ENCODE data around the gene FLRT1.

Gene FLRT1

GRCh38 chr11:64015510-64015909, 20.2 kb upstream of the FLRT1 start:
- DNase-seq (ENCODE audit: low read depth in 1 of 2, low spot score in 1 of 2): no peak
- Histone ChIP-seq H3K27me3 (ENCODE audit: insufficient read depth, poor library complexity, severe bottlenecking) (no peaks in the 10 kb centered on the region), H3K27ac (replicated peaks) (no peak overlapping the region), H3K4me3 (replicated peaks; ENCODE audit: insufficient read depth, low read length) (no peak overlapping the region)
- TF ChIP-seq SPI1 (IDR thresholded peaks at IDR 0.05; ENCODE audit: borderline replicate concordance, low read depth) (no peak), CTCF (IDR thresholded peaks at IDR 0.05; ENCODE audit: insufficient read depth, low read length) (no peak), REST (IDR thresholded peaks at IDR 0.05; ENCODE audit: insufficient replicate concordance, low read depth) (no peak), GABPA (IDR thresholded peaks at IDR 0.05; ENCODE audit: low read depth) (no peak), POLR2AphosphoS5 (IDR thresholded peaks at IDR 0.05; ENCODE audit: low read depth) (no peak)

DNA sequence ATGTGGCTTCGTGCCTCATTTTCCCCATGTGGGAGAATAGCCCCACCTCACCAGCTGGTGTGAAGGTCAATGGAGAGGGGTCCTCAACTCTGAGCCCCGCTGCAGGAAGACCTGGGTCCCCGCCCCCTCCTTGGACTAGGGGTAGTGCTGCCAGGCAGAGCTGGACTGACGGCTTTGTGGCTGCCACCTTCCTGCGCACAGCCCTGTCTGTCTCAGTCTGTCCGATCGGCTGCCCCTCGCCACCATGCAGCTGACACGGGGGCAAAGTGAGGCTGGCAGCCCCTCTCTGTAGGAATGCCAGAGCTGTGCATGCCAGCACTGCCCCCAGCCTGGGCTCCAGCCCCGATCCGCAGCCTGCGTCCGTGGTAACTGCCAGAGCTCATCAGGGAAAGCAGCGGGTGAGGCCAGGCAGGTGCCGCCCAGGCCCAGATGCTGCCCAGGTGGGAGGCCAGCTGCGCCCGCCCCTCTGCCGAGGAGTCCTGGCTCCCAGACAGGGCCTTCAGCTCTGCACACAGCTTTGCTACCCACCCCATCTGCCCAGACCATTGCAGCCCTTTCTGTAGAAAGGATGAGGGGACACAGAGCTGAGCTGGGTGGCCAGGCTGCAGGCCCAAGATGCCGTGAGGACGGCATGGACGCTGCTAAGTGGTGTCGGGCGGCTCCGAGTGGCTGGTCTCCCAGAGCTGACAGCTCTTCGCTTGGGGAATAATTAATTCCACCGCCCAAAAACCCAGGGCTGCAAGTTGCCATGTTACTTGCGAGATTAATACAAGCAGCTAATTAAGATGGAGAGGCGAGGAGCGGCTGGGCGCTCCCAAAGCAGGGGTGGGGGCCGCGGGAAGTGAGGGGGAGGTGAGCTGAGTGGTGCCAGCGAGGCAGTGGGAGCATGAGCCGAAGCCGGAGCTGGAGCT, 19.5 kb upstream of the FLRT1 start:
- Histone ChIP-seq H3K27me3 (ENCODE audit: insufficient read depth, poor library complexity, severe bottlenecking) (no peaks in the 10 kb centered on the region), H3K27ac (replicated peaks) (no peak overlapping the region), H3K4me3 (replicated peaks; ENCODE audit: insufficient read depth, low read length) (no peak overlapping the region)
- DNase-seq (ENCODE audit: low read depth in 1 of 2, low spot score in 1 of 2): no peak
- TF ChIP-seq REST (IDR thresholded peaks at IDR 0.05; ENCODE audit: insufficient replicate concordance, low read depth) (no peak), GABPA (IDR thresholded peaks at IDR 0.05; ENCODE audit: low read depth) (no peak), CTCF (IDR thresholded peaks at IDR 0.05; ENCODE audit: insufficient read depth, low read length) (no peak), POLR2AphosphoS5 (IDR thresholded peaks at IDR 0.05; ENCODE audit: low read depth) (no peak), SPI1 (IDR thresholded peaks at IDR 0.05; ENCODE audit: borderline replicate concordance, low read depth) (no peak)

- no peak overlapping the region for H3K27ac ChIP-seq (replicated peaks)
- TF ChIP-seq CTCF (IDR thresholded peaks at IDR 0.05; ENCODE audit: insufficient read depth, low read length): no peak
- TF ChIP-seq GABPA (IDR thresholded peaks at IDR 0.05; ENCODE audit: low read depth): no peak
- no peak for TF ChIP-seq SPI1 (IDR thresholded peaks at IDR 0.05; ENCODE audit: borderline replicate concordance, low read depth)
- no peak for TF ChIP-seq REST (IDR thresholded peaks at IDR 0.05; ENCODE audit: insufficient replicate concordance, low read depth)
- no peak for TF ChIP-seq POLR2AphosphoS5 (IDR thresholded peaks at IDR 0.05; ENCODE audit: low read depth)
These were observed 17.8 kb upstream of the FLRT1 start for GRCh38 chr11:64017945-64018224.

More at GRCh38 chr11:64017945-64018224, 17.8 kb upstream of the FLRT1 start:
- no peak for DNase-seq (ENCODE audit: low read depth in 1 of 2, low spot score in 1 of 2)
- no peaks in the 10 kb centered on the region for H3K27me3 ChIP-seq (ENCODE audit: insufficient read depth, poor library complexity, severe bottlenecking)
- H3K4me3 ChIP-seq (replicated peaks; ENCODE audit: insufficient read depth, low read length): no peak overlapping the region
